Measurements from ENCODE around the gene USP28.

Gene USP28

GRCh38 chr11:113752932-113753331, 122.4 kb downstream of the USP28 start:
- Histone ChIP-seq H3K4me1 (ENCODE audit: control insufficient read depth, insufficient read depth, low read length) (no peaks in the 10 kb centered on the region), H3K27ac (ENCODE audit: extremely low read depth, low read depth, low read length) (no peak overlapping the region), H3K4me3 (ENCODE audit: low read depth, low read length) (no peak overlapping the region), H3K36me3 (ENCODE audit: control insufficient read depth in 2 of 2, insufficient read depth in 1 of 2, low read length in 2 of 2) (peaks cover 12 to 73% of the 10 kb centered on the region in 2 experiments), H3K9me3 (ENCODE audit: control insufficient read depth, insufficient read depth, low read depth, low read length) (no peaks in the 10 kb centered on the region)
- CTCF ChIA-PET, result interaction anchor here (1.3 to 1.4 kb wide), 2 partner anchors 23 to 220 kb away, joined by 3 read pairs; no protein-coding TSS in a partner anchor
- TF ChIP-seq ZNF777 (tag by site-specific recombination; IDR thresholded peaks at IDR 0.05; ENCODE audit: borderline replicate concordance) (no peak), ZNF391 (tag by site-specific recombination; IDR thresholded peaks at IDR 0.05; ENCODE audit: borderline replicate concordance, low read depth) (no peak), ZNF580 (tag by site-specific recombination; IDR thresholded peaks at IDR 0.05) (no peak), SALL2 (tag by site-specific recombination; IDR thresholded peaks at IDR 0.05; ENCODE audit: borderline replicate concordance) (no peak), PATZ1 (tag by site-specific recombination; IDR thresholded peaks at IDR 0.05) (no peak), ZNF529 (tag by site-specific recombination; IDR thresholded peaks at IDR 0.05; ENCODE audit: insufficient replicate concordance) (no peak), ZBTB17 (tag by site-specific recombination; IDR thresholded peaks at IDR 0.05) (no peak), ZNF530 (tag by site-specific recombination; IDR thresholded peaks at IDR 0.05; ENCODE audit: low read depth) (no peak), MZF1 (tag by site-specific recombination; IDR thresholded peaks at IDR 0.05; ENCODE audit: borderline replicate concordance) (no peak), ZNF514 (tag by site-specific recombination; IDR thresholded peaks at IDR 0.05) (no peak), ZNF202 (tag by site-specific recombination; IDR thresholded peaks at IDR 0.05; ENCODE audit: borderline replicate concordance) (no peak)
- POLR2A ChIA-PET, result no interaction called here
